PC-9 (cell line): ENCODE measurements around the gene WNT3. TPM values are rescaled to one million over a fixed set of nuclear protein-coding genes. Genes with fewer than 3 reads are reported as not detected.
A peak's percentile ranks its signal among the peaks of the same experiment; 100 is the strongest.

ENCODE experiments used
- BruUV-seq: library from RNA; stranded (reverse); fragments of 400-500 nt; replicated peaks from 2 replicates; lab custom pipeline; 2021; lab: Mats Ljungman, UMichigan
- CTCF ChIA-PET: fragments of 300-600 bp; sonication (Branson Sonifier 250); formaldehyde crosslinking; loops from one replicate; lab custom pipeline; 2022; ENCODE audit warnings: antibody characterized with exemption; lab: Charles Lee
- POLR2A ChIA-PET: fragments of 300-600 bp; sonication (Branson Sonifier 250); formaldehyde crosslinking; loops from one replicate; lab custom pipeline; 2022; ENCODE audit warnings: antibody characterized with exemption; ENCODE audit not compliant: unreplicated experiment; lab: Charles Lee
- DNase-seq, 2 experiments: peaks; one replicate each; pipeline versions ENCODE4 v3.0.0 to v3.0.0-alpha.2; 2015 to 2022; ENCODE audit warnings: mixed read lengths in 1 of 2
- H2AFZ ChIP-seq: fragments of 200-600 bp; sonication (generic); 2 replicates; pipeline ENCODE4 v1.8.1; 2017; ENCODE audit warnings: antibody characterized with exemption
- H3F3A ChIP-seq: fragments of 200-600 bp; sonication (generic); 2 replicates; pipeline ENCODE4 v1.8.1; 2017; ENCODE audit warnings: antibody characterized with exemption, mild to moderate bottlenecking, low read depth; ENCODE audit not compliant: insufficient read depth
- H3K27ac ChIP-seq: fragments of 200-600 bp; sonication (generic); 2 replicates; pipeline ENCODE4 v1.6.1; 2016; ENCODE audit warnings: mixed run types
- H3K27me3 ChIP-seq: fragments of 200-600 bp; sonication (generic); 2 replicates; pipeline ENCODE4 v1.6.1; 2016; ENCODE audit warnings: low read depth, mixed run types; ENCODE audit not compliant: insufficient read depth
- H3K36me3 ChIP-seq: fragments of 200-600 bp; sonication (generic); 2 replicates; pipeline ENCODE4 v1.6.1; 2016; ENCODE audit warnings: low read depth, mixed run types
- H3K4me1 ChIP-seq: fragments of 200-600 bp; sonication (generic); replicated peaks from 2 replicates; pipeline ENCODE4 v1.6.1; 2016; ENCODE audit warnings: mixed run types; ENCODE audit not compliant: insufficient read depth
- H3K4me2 ChIP-seq: fragments of 200-600 bp; sonication (generic); 2 replicates; pipeline ENCODE4 v1.6.1; 2017; ENCODE audit warnings: mixed run types
- H3K4me3 ChIP-seq: fragments of 200-600 bp; sonication (generic); 2 replicates; pipeline ENCODE4 v1.6.1; 2016; ENCODE audit warnings: mixed run types
- H3K79me2 ChIP-seq: fragments of 200-600 bp; sonication (generic); 2 replicates; pipeline ENCODE4 v1.6.1; 2017; ENCODE audit warnings: low read depth, mixed run types
- H3K9me2 ChIP-seq: fragments of 200-600 bp; sonication (generic); 2 replicates; pipeline ENCODE4 v1.8.1; 2017; ENCODE audit warnings: mild to moderate bottlenecking; ENCODE audit not compliant: insufficient read depth
- H3K9me3 ChIP-seq: fragments of 200-600 bp; sonication (generic); 2 replicates; pipeline ENCODE4 v1.8.1; 2016; ENCODE audit warnings: low read depth; ENCODE audit not compliant: insufficient read depth
- H4K20me1 ChIP-seq: fragments of 200-600 bp; sonication (generic); 2 replicates; pipeline ENCODE4 v1.8.1; 2017; ENCODE audit not compliant: insufficient read depth
- CTCF ChIP-seq: fragments of 200-600 bp; sonication (generic); conservative IDR thresholded peaks from 2 replicates; pipeline ENCODE4 v1.6.1; 2017; ENCODE audit warnings: mixed run types, antibody characterized with exemption, mild to moderate bottlenecking, moderate library complexity
- EZH2 ChIP-seq: fragments of 200-600 bp; sonication (generic); IDR thresholded peaks from 2 replicates; pipeline ENCODE4 v1.8.0; 2017; ENCODE audit warnings: antibody characterized with exemption, low read depth
- intact Hi-C: fragments of 100-400 bp; cut with micrococcal nuclease; formaldehyde crosslinking; loops from one replicate; pipeline ENCODE4 v1.10.0; 2022; ENCODE audit not compliant: unreplicated experiment
- total RNA-seq: library from RNA; stranded (reverse); gene quantifications from 2 replicates; pipeline ENCODE4 v1.2.3, GENCODE V29; 2021

The WNT3 gene
- total RNA-seq, 1 experiment from 2014 or later, result 14.0 TPM

- Histone ChIP-seq H2AFZ (no peak overlapping the region), H3F3A (peaks cover 28% of the 10 kb centered on the region; the same call in 1 of the 2 replicates), H3K4me2 (no peak overlapping the region), H3K9me2 (no peaks in the 10 kb centered on the region), H3K4me1 (peaks cover 12% of the 10 kb centered on the region; the same call in 1 of the 2 replicates), H3K9me3 (no peaks in the 10 kb centered on the region), H3K27me3 (no peaks in the 10 kb centered on the region), H3K4me3 (no peak overlapping the region), H3K27ac (no peak overlapping the region), H4K20me1 (no peaks in the 10 kb centered on the region), H3K79me2 (no peaks in the 10 kb centered on the region), H3K36me3 (no peaks in the 10 kb centered on the region)
- TF ChIP-seq EZH2 (no peak), CTCF (no peak)
- intact Hi-C loops, result no loop called here
- no TSS peak for BruUV-seq
- peak in 1 of 2 experiments; percentile 25 for DNase-seq
- CTCF ChIA-PET, result no interaction called here
- POLR2A ChIA-PET, result no interaction called here
These were observed 42.0 kb downstream of the WNT3 start for GRCh38 chr17:46776298-46777005.

- no peak overlapping the region for H2AFZ ChIP-seq
- CTCF ChIA-PET, result no interaction called here
These were observed 44.3 kb downstream of the WNT3 start for GRCh38 chr17:46774108-46774737.

GRCh38 chr17:46773676-46774075 lies 44.8 kb downstream of the WNT3 start:
- BruUV-seq, result no TSS peak
- Histone ChIP-seq H3K9me2 (no peaks in the 10 kb centered on the region), H3K27ac (no peak overlapping the region), H3K4me1 (peaks cover 28% of the 10 kb centered on the region), H3K9me3 (no peaks in the 10 kb centered on the region), H4K20me1 (no peaks in the 10 kb centered on the region), H3K4me2 (no peak overlapping the region), H2AFZ (no peak overlapping the region), H3K79me2 (peaks cover 17% of the 10 kb centered on the region), H3K27me3 (no peaks in the 10 kb centered on the region), H3K36me3 (no peaks in the 10 kb centered on the region), H3F3A (peaks cover 39% of the 10 kb centered on the region; the same call in 1 of the 2 replicates), H3K4me3 (no peak overlapping the region)
- POLR2A ChIA-PET, result no interaction called here
- intact Hi-C loops, result loop anchor here (2.0 to 5.0 kb wide), 2 partner anchors 15 to 44 kb away; partner anchors contain the start of gene WNT3
- no peak for TF ChIP-seq CTCF
- TF ChIP-seq EZH2, result no peak
- DNase-seq, result peak in 1 of 2 experiments; percentile 11
- CTCF ChIA-PET, result no interaction called here

More at GRCh38 chr17:46774108-46774737, 44.3 kb downstream of the WNT3 start:
- peaks cover 27% of the 10 kb centered on the region for H3K4me1 ChIP-seq
- no peaks in the 10 kb centered on the region for H3K36me3 ChIP-seq
- H3K27ac ChIP-seq, result no peak overlapping the region
- H3K79me2 ChIP-seq, result peaks cover 14% of the 10 kb centered on the region
- TF ChIP-seq EZH2 (no peak), CTCF (no peak)
- H4K20me1 ChIP-seq, result no peaks in the 10 kb centered on the region
- peaks cover 39% of the 10 kb centered on the region; the same call in 1 of the 2 replicates for H3F3A ChIP-seq
- no peak overlapping the region for H3K4me3 ChIP-seq
- no TSS peak for BruUV-seq
- H3K27me3 ChIP-seq, result no peaks in the 10 kb centered on the region
- H3K9me2 ChIP-seq, result no peaks in the 10 kb centered on the region
- no peaks in the 10 kb centered on the region for H3K9me3 ChIP-seq
- DNase-seq, result peak in 1 of 2 experiments; percentile 34
- H3K4me2 ChIP-seq, result no peak overlapping the region
- intact Hi-C loops, result loop anchor here (5.0 kb wide), 1 partner anchor 43 kb away; the partner anchor contains the start of gene WNT3
- POLR2A ChIA-PET, result no interaction called here
